Testis (tissue), 3 donors: Measurements from ENCODE around the gene MBOAT7. TPM values are rescaled to one million over a fixed set of nuclear protein-coding genes. Genes with fewer than 3 reads are reported as not detected.

Experiments
- DNase-seq: peaks from one replicate; pipeline ENCODE4 v3.0.0-alpha.2; 2019
- H3K27ac ChIP-seq, 2 donors: fragments of 200-600 bp; sonication (generic); one replicate each; pipeline ENCODE4 v1.5.1; 2019
- H3K27me3 ChIP-seq: fragments of 200-600 bp; sonication (generic); one replicate; pipeline ENCODE4 v1.5.1; 2019
- H3K36me3 ChIP-seq: fragments of 200-600 bp; sonication (generic); one replicate; pipeline ENCODE4 v1.5.1; 2017; ENCODE audit warnings: low read depth; ENCODE audit errors: missing control alignments
- H3K4me1 ChIP-seq: fragments of 200-600 bp; sonication (generic); one replicate; pipeline ENCODE4 v1.5.1; 2019
- H3K4me3 ChIP-seq, 2 donors: fragments of 200-600 bp; sonication (generic); one replicate each; pipeline ENCODE4 v1.5.1; 2017 to 2019
- H3K9me3 ChIP-seq: fragments of 200-600 bp; sonication (generic); one replicate; pipeline ENCODE4 v1.5.1; 2017
- CTCF ChIP-seq, 3 experiments: fragments of 450-650 bp in 2 of 3; fragments of 200-600 bp in 1 of 3; sonication (generic) in 1 of 3; IDR thresholded peaks; one replicate each; pipeline ENCODE4 v1.5.1; 2016 to 2019; ENCODE audit warnings: antibody characterized with exemption in 3 of 3, mild to moderate bottlenecking in 2 of 3, moderate library complexity in 1 of 3
- POLR2A ChIP-seq: fragments of 450-650 bp; IDR thresholded peaks from one replicate; pipeline ENCODE4 v1.6.1; 2017; ENCODE audit warnings: antibody characterized with exemption, mild to moderate bottlenecking, moderate library complexity
- WGBS, 2 donors: methylation state at CpG; one replicate each; pipeline ENCODE4 v1.1.5; 2018; 5-methylcytosine and 5-hydroxymethylcytosine counted together
- intact Hi-C: fragments of 100-400 bp; cut with DNase I; formaldehyde crosslinking; loops from one replicate; pipeline ENCODE4 v1.15.1; 2023; ENCODE audit warnings: low total_unique reads
- polyA plus RNA-seq: library from polyadenylated mRNA; stranded (reverse); fragments of 350-450 nt; fragmentation: Illumina TruSeq; extraction: RNeasy Lipid Tissue Mini Kit (QIAGEN cat#74804); gene quantifications from one replicate; pipeline ENCODE4 v1.2.3, GENCODE V29; 2014; ENCODE audit warnings: low read depth, low replicate concordance; ENCODE audit not compliant: insufficient read depth
- total RNA-seq, 2 donors: library from RNA; depleted of rRNA; stranded (reverse); fragments of >200 nt; gene quantifications; one replicate each; pipeline ENCODE4 v1.2.3, GENCODE V29; 2016

The MBOAT7 gene
- total and polyA plus RNA-seq, 3 donors from 2014 or later = 218 to 482 (median 479) TPM

GRCh38 chr19:54152267-54152666, 37.1 kb downstream of the MBOAT7 start:
- Histone ChIP-seq H3K27ac (no peak overlapping the region), H3K4me3 (no peak overlapping the region), H3K27me3 (no peaks in the 10 kb centered on the region), H3K9me3 (no peaks in the 10 kb centered on the region), H3K36me3 (no peaks in the 10 kb centered on the region), H3K4me1 (no peaks in the 10 kb centered on the region)
- TF ChIP-seq CTCF (IDR thresholded peaks at IDR 0.05) (no peak), POLR2A (no peak)
- intact Hi-C loops = no loop called here
- no peak for DNase-seq
- 85 to 88% methylated on average over 12 of the region's 12 CpGs for WGBS, 2 donors

GRCh38 chr19:54151362-54152035, 37.9 kb downstream of the MBOAT7 start:
- Histone ChIP-seq H3K9me3 (no peaks in the 10 kb centered on the region), H3K4me3 (no peak overlapping the region), H3K27me3 (no peaks in the 10 kb centered on the region), H3K36me3 (no peaks in the 10 kb centered on the region), H3K27ac (no peak overlapping the region), H3K4me1 (no peaks in the 10 kb centered on the region)
- 80 to 84% methylated on average over 18 to 23 of the region's 23 CpGs for WGBS, 2 donors
- no peak for DNase-seq
- TF ChIP-seq POLR2A (no peak), CTCF (IDR thresholded peaks at IDR 0.05) (no peak)
- intact Hi-C loops = no loop called here

- intact Hi-C loops = no loop called here
- no peaks in the 10 kb centered on the region for H3K4me1 ChIP-seq
- H3K27ac ChIP-seq = no peak overlapping the region
- DNase-seq = no peak
- TF ChIP-seq POLR2A (no peak), CTCF (IDR thresholded peaks at IDR 0.05) (no peak)
- no peak overlapping the region for H3K4me3 ChIP-seq
- H3K27me3 ChIP-seq = no peaks in the 10 kb centered on the region
- WGBS, 2 donors = 85% methylated on average over 12 of the region's 12 CpGs
- H3K9me3 ChIP-seq = no peaks in the 10 kb centered on the region
- H3K36me3 ChIP-seq = no peaks in the 10 kb centered on the region
These were observed 40.2 kb downstream of the MBOAT7 start for GRCh38 chr19:54149021-54149812.

GRCh38 chr19:54148158-54148557, 41.2 kb downstream of the MBOAT7 start:
- Histone ChIP-seq H3K4me3 (no peak overlapping the region), H3K4me1 (no peaks in the 10 kb centered on the region), H3K27me3 (no peaks in the 10 kb centered on the region), H3K27ac (no peak overlapping the region), H3K9me3 (no peaks in the 10 kb centered on the region), H3K36me3 (no peaks in the 10 kb centered on the region)
- DNase-seq = no peak
- intact Hi-C loops = no loop called here
- WGBS, 2 donors = 69 to 87% methylated on average over 3 to 19 of the region's 19 CpGs
- TF ChIP-seq POLR2A = no peak
- TF ChIP-seq CTCF (IDR thresholded peaks at IDR 0.05) = no peak
